A172 (cell line): ENCODE measurements around the gene HADHA. TPM values are rescaled to one million over a fixed set of nuclear protein-coding genes. Genes with fewer than 3 reads are reported as not detected.
"Not testable (repeated sequence)": the region's sequence is repeated elsewhere in the genome, so short reads cannot be mapped to it uniquely, and the experiment has no call there.

Experiments used
- DNase-seq: peaks from one replicate; pipeline ENCODE4 v3.0.0-alpha.2; 2015; ENCODE audit warnings: low spot score
- total RNA-seq: library from RNA; depleted of rRNA; stranded (reverse); fragments of >200 nt; shearing (Covaris generic); gene quantifications from 2 replicates; pipeline ENCODE4 v1.2.3, GENCODE V29; 2014

Gene HADHA
- total RNA-seq, 1 experiment from 2014 or later: 121 TPM

- no peak for DNase-seq
These were observed 69.6 kb downstream of the HADHA start for GRCh38 chr2:26174691-26175465.

GRCh38 chr2:26173776-26174482 is 70.5 kb downstream of the HADHA start:
- DNase-seq: no peak

GRCh38 chr2:26172871-26173775 is 71.3 kb downstream of the HADHA start, which contains the start of gene GAREM2:
Gene GAREM2, plus strand, starts transcription at chr2:26173088. Its CDS starts 133 bp downstream, at chr2:26173221.
- no peak for DNase-seq

- DNase-seq: no peak
These were observed 72.1 kb downstream of the HADHA start for GRCh38 chr2:26172189-26172870.

GRCh38 chr2:26170795-26171194 is 73.6 kb downstream of the HADHA start:
- no peak for DNase-seq

- no peak for DNase-seq
These were observed 74.6 kb downstream of the HADHA start for GRCh38 chr2:26169681-26170414.

GRCh38 chr2:26169226-26169625 is 75.2 kb downstream of the HADHA start:
- DNase-seq: no peak

- DNase-seq: no peak
These were observed 75.6 kb downstream of the HADHA start for GRCh38 chr2:26168785-26169184.

- DNase-seq: not testable (repeated sequence)
These were observed 77.9 kb downstream of the HADHA start for GRCh38 chr2:26166541-26166940.

- no peak for DNase-seq
These were observed 79.0 kb downstream of the HADHA start for GRCh38 chr2:26165403-26165802.

- DNase-seq: no peak
These were observed 79.7 kb downstream of the HADHA start for GRCh38 chr2:26164641-26165211.

- DNase-seq: no peak
These were observed 80.2 kb downstream of the HADHA start for GRCh38 chr2:26164231-26164630.

GRCh38 chr2:26162963-26163362 is 81.5 kb downstream of the HADHA start:
- no peak for DNase-seq

GRCh38 chr2:26161926-26162325 is 82.5 kb downstream of the HADHA start:
- DNase-seq: no peak

GRCh38 chr2:26157580-26157979 is 86.9 kb downstream of the HADHA start:
- no peak for DNase-seq

- no peak for DNase-seq
These were observed 94.2 kb downstream of the HADHA start for GRCh38 chr2:26150243-26150642.

- no peak for DNase-seq
These were observed 95.9 kb downstream of the HADHA start for GRCh38 chr2:26148501-26148900.

GRCh38 chr2:26144953-26145680 is 99.3 kb downstream of the HADHA start:
- DNase-seq: peak; percentile 59

GRCh38 chr2:26144031-26144430 is 100.4 kb downstream of the HADHA start:
- peak; percentile 55 for DNase-seq
